ENCODE results near the gene MED27. TPM values are rescaled to one million over a fixed set of nuclear protein-coding genes. Genes with fewer than 3 reads are reported as not detected.

The MED27 gene
- total and polyA plus RNA-seq, 10 of the 15 experiments (the other 5 are each of a cell fraction or from before 2014, with no cell fraction given) = 20.3 to 50.3 (median 35.5) TPM

- TF ChIP-seq MTA2 (IDR thresholded peaks at IDR 0.05; ENCODE audit: low read depth) = no peak
Observed at GRCh38 chr9:132008855-132009812, 70.5 kb downstream of the MED27 start (continued).

GRCh38 chr9:132008184-132008803 is 71.4 kb downstream of the MED27 start:
- RAD21 ChIA-PET (ENCODE audit: unreplicated experiment) = no interaction called here
- no peak for DNase-seq (ENCODE audit: low read depth, low spot score)
- no peak overlapping the region for H3K4me3 ChIP-seq
- FAIRE-seq = no peak
- intact Hi-C loops (cut with micrococcal nuclease; ENCODE audit: unreplicated experiment) = no loop called here
- H3K9me3 ChIP-seq (replicated peaks; ENCODE audit: control insufficient read depth, insufficient read depth, low read length) = no peaks in the 10 kb centered on the region
- TF ChIP-seq BCL11A (IDR thresholded peaks at IDR 0.05; ENCODE audit: low read depth, low read length) (no peak), BCL3 (IDR thresholded peaks at IDR 0.05; ENCODE audit: borderline replicate concordance, insufficient read depth, low read depth, low read length, poor library complexity, severe bottlenecking) (no peak), KLF5 (IDR thresholded peaks at IDR 0.05; ENCODE audit: partially characterized antibody) (no peak), SMARCA5 (IDR thresholded peaks at IDR 0.05) (no peak), POLR2AphosphoS5 (IDR thresholded peaks at IDR 0.05; ENCODE audit: low read length) (no peak), ZNF274 (IDR thresholded peaks at IDR 0.05; ENCODE audit: insufficient read depth, insufficient read length) (no peak)
- CTCF ChIA-PET = interaction anchor here (1.4 kb wide), 1 partner anchor 30 kb away, joined by 3 read pairs; no protein-coding TSS in a partner anchor
- no peak overlapping the region for H3K4me2 ChIP-seq (ENCODE audit: control insufficient read depth, insufficient read depth)
- BruUV-seq (replicated peaks) = no TSS peak
- H3K4me1 ChIP-seq (ENCODE audit: control insufficient read depth, insufficient read depth, low read length) = peaks cover 23% of the 10 kb centered on the region
- POLR2A ChIA-PET = interaction anchor here (1.0 kb wide), 1 partner anchor 30 kb away, joined by 3 read pairs; no protein-coding TSS in a partner anchor
- SMC1A ChIA-PET (ENCODE audit: uncharacterized antibody, unreplicated experiment) = interaction anchor here (1.1 kb wide), 1 partner anchor 8 kb away, joined by 3 read pairs; no protein-coding TSS in a partner anchor
- no peak overlapping the region for H2AFZ ChIP-seq (ENCODE audit: control insufficient read depth, low read depth, low read length)
- no peaks in the 10 kb centered on the region for H3K27me3 ChIP-seq (replicated peaks in 1 of 2; ENCODE audit: control insufficient read depth in 2 of 2, insufficient read depth in 2 of 2, low read length in 1 of 2)
- peaks cover 14% of the 10 kb centered on the region; the same call in 1 of the 2 replicates for H4K20me1 ChIP-seq (ENCODE audit: control insufficient read depth, insufficient read depth)
- 86% methylated on average over 8 of the region's 8 CpGs for WGBS (ENCODE audit: insufficient coverage, insufficient replicate concordance, low lambda C conversion rate, missing lambda C conversion rate)
- in situ Hi-C loops (cut with MboI) = no loop called here
- no peak overlapping the region for H3K9ac ChIP-seq (ENCODE audit: control insufficient read depth, insufficient read depth, low read length)
- no peaks in the 10 kb centered on the region; a peak in 3 of 4 replicates for H3K36me3 ChIP-seq (ENCODE audit: control insufficient read depth in 2 of 2, insufficient read depth in 2 of 2, low read length in 1 of 2)
- no peak overlapping the region for H3K27ac ChIP-seq (ENCODE audit: control insufficient read depth, insufficient read depth)
- no peaks in the 10 kb centered on the region for H3K79me2 ChIP-seq (ENCODE audit: control insufficient read depth, insufficient read depth, low read length)
- no peak for ATAC-seq
